ENCODE data around the gene ADRA2C.

ADRA2C gene

DNA sequence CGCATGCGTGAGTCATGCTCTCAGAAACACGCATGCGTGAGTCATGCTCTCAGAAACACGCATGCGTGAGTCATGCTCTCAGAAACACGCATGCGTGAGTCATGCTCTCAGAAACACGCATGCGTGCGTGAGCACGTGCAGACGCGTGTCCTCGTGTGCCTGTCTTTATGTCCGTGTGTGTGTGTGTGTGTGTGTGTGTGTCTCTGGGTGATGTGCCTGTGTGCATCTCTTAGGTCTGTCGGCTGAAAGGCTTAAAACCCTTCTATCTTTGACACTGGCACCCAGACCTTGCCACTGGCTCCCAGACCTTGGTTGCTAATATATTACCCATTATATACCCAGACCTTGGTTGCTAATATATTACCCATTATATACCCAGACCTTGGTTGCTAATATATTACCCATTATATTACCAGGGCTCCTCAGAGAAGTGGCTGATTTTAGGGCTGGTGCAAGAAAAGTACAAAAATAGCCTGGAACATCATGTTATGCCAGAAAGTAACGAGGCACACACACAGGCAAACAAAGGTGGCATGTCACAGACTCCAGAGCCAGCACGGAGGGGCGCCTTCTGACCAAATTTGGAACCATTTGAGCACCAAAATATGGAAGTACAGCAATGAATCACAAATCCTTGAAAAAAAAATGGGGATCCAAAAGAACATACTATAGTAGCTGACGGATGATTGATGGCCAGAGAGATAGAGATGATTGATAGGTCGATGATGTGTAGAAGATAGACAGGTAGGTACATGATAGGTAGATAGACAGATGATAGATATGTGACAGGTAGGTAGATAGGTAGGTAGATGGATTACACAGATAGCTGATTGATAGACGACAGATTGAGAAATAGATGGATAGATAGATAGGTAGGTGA lies 19.2 kb upstream of the ADRA2C start:
- TF ChIP-seq, protein P1, sequence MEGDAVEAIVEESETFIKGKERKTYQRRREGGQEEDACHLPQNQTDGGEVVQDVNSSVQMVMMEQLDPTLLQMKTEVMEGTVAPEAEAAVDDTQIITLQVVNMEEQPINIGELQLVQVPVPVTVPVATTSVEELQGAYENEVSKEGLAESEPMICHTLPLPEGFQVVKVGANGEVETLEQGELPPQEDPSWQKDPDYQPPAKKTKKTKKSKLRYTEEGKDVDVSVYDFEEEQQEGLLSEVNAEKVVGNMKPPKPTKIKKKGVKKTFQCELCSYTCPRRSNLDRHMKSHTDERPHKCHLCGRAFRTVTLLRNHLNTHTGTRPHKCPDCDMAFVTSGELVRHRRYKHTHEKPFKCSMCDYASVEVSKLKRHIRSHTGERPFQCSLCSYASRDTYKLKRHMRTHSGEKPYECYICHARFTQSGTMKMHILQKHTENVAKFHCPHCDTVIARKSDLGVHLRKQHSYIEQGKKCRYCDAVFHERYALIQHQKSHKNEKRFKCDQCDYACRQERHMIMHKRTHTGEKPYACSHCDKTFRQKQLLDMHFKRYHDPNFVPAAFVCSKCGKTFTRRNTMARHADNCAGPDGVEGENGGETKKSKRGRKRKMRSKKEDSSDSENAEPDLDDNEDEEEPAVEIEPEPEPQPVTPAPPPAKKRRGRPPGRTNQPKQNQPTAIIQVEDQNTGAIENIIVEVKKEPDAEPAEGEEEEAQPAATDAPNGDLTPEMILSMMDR (IDR thresholded peaks at IDR 0.05; ENCODE audit: extremely low read depth, insufficient read depth, missing control alignments) = no peak
- no peak for DNase-seq (ENCODE audit: low spot score)
- in situ Hi-C loops (cut with MboI; ENCODE audit: low pct_unique_long_range_greater_than_20kb, low sequenced_read_pairs, unreplicated experiment) = no loop called here

DNA sequence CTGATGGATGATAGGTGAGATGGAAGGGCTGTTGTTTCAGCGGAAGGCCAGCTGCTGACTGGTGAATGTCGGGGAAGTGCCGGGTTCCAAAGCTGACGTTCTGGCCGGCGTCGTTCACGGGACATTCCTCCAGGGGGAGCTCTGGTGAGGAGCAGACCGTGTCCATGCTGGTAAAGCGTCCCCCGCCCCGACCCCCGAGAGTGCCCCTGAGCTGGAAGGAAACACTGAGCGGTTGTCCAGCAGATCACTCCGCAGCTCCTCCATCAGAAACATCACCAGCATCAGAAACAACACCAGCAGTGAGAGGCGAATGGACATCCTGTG lies 18.6 kb upstream of the ADRA2C start:
- no peak for DNase-seq (ENCODE audit: low spot score)
- TF ChIP-seq, protein P1 (IDR thresholded peaks at IDR 0.05; ENCODE audit: extremely low read depth, insufficient read depth, missing control alignments) = peak; percentile 47
- in situ Hi-C loops (cut with MboI; ENCODE audit: low pct_unique_long_range_greater_than_20kb, low sequenced_read_pairs, unreplicated experiment) = no loop called here

DNA sequence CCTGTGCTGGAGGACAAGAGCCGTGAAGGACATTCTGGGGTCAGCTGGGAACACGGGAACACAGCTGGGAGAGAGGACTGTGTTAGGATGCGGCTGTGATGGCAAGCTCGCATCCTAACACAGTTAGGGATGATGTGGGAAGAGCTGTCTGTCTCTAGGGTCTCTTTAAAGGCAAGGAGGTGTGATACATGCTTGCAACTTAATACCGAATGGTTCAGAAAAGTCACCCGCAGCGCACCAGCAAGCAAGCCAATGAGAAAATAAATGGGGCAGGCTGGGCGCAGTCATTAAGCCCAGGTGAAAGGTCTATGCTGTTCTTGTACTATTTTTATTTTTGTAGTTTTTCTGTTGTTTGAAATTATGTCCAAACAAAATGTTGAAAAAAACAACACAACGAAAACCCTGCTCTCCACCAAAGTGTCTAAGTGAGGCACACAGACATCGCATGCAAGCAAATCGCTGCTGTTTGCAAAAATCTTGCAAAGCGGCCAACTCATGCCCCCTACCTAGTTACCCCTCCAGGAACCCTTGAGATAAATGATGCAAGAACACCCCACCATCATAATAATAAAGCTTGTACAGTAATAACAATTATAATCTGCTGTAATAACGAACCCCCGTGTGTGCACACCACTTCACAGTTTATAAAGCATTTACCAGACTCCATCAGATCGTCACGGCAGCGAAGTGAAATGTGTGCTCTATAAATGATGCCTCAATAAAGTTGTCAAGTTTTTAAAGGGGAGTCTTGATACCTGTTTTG lies 17.9 kb upstream of the ADRA2C start:
- DNase-seq (ENCODE audit: low spot score) = no peak
- in situ Hi-C loops (cut with MboI; ENCODE audit: low pct_unique_long_range_greater_than_20kb, low sequenced_read_pairs, unreplicated experiment) = no loop called here
- TF ChIP-seq, protein P1 (IDR thresholded peaks at IDR 0.05; ENCODE audit: extremely low read depth, insufficient read depth, missing control alignments) = no peak

DNA sequence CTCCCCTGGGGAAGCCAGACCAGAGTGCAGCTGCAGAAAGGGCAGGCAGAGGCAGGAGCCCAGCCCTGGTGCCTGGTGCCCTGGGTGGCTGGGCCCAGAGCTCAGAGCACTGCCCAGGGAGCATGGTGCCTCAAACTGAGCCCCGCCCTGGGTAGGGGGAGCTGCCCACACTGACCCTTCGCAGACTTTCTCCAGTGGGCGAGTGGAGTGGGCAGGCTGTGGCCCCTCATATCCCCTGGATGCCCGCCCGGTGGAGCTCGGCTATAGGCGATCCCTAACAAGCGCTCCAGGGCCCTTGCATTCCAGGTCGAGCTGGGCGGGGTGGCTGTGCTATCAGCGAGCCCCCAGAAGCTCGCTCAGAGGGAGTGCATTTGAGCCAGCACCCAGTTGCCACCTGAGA lies 17.1 kb upstream of the ADRA2C start:
- TF ChIP-seq, protein P1 (IDR thresholded peaks at IDR 0.05; ENCODE audit: extremely low read depth, insufficient read depth, missing control alignments) = no peak
- in situ Hi-C loops (cut with MboI; ENCODE audit: low pct_unique_long_range_greater_than_20kb, low sequenced_read_pairs, unreplicated experiment) = no loop called here
- DNase-seq (ENCODE audit: low spot score) = no peak

DNA sequence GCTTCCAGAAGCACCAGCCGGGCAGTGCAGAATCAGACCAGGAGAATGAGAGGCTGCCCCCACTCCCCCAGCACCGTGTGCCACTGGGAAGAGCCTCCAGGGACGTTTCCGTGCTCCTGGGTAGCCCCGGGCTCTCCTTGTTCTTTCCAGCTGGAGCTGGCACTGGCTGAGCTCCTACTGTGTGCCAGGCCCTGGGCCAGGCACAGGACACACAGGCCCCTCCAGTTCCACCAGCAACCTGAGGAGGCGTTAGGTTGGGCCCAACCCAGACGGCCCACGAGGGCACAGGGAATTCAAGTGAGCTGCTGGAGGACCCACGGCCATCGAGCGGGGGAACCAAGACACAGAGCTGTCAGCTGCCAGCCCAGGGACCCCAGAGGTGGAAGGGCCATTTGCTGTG lies 15.9 kb upstream of the ADRA2C start:
- TF ChIP-seq, protein P1 (IDR thresholded peaks at IDR 0.05; ENCODE audit: extremely low read depth, insufficient read depth, missing control alignments) = no peak
- in situ Hi-C loops (cut with MboI; ENCODE audit: low pct_unique_long_range_greater_than_20kb, low sequenced_read_pairs, unreplicated experiment) = no loop called here
- no peak for DNase-seq (ENCODE audit: low spot score)

DNA sequence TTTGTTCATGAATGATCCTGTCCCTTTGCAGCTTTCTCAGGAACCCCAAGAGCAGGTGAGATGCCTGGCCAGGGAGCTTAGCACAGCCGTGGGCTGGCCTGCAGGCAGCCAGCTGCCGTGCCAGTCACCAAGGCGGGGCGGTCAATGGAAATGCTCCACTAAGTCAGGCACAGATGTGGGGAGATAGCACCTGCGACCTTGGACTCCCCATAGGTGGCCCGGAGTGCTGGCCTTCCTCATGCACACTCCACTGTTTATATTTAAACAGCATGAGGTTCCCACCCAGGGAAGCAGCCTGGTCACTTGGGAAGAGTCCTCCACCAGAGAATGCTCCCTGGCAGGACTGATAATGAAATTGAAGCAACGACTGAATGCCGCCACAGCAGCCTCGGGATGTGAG lies 14.2 kb upstream of the ADRA2C start:
- in situ Hi-C loops (cut with MboI; ENCODE audit: low pct_unique_long_range_greater_than_20kb, low sequenced_read_pairs, unreplicated experiment) = no loop called here
- TF ChIP-seq, protein P1 (IDR thresholded peaks at IDR 0.05; ENCODE audit: extremely low read depth, insufficient read depth, missing control alignments) = no peak
- no peak for DNase-seq (ENCODE audit: low spot score)

Measured in GM13977 (cell line).